Loucy (cell line): Measurements from ENCODE around the gene SSBP2.

Experiments
- EZH2phosphoT487 ChIP-seq: fragments of 200-600 bp; IDR thresholded peaks from 2 replicates; pipeline ENCODE4 v1.6.1; 2018; ENCODE audit warnings: antibody characterized with exemption, mild to moderate bottlenecking, moderate library complexity, borderline replicate concordance
- TF ChIP-seq, protein P1 (sequence below): fragments of 200-600 bp; sonication (generic); conservative IDR thresholded peaks from 2 replicates; pipeline ENCODE4 v1.5.1; 2014; ENCODE audit warnings: mild to moderate bottlenecking, antibody characterized with exemption, low read length

DNA sequence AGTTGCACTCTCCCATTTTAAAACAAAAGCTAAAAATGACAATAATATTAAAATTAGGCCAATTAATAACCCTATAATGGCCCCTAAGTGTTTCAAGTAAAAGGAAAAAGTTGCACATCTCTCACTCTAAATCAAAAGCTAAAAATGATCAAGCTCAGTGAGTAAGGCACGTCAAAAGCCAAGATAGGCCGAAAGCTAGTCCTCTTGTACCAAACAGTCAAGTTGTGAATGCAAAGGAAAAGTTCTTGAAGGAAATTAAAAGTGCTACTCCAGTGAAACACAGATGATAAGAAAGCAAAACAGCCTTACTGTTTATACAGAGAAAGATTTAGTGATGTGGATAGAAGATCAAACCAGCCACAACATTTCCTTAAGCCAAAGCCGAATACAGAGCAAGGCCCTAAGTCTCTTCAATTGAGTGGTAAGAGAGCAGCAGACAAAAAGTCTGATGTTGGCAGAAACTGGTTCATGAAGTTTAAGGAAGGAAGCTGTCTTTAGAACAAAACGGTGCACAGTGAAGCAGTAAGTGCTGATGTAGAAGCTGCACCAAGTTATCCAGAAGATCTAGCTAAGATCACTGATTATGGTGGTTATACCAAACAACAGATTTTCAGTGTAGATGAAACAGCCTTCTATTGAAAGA, 212.9 kb downstream of the SSBP2 start:
- TF ChIP-seq, protein P1, sequence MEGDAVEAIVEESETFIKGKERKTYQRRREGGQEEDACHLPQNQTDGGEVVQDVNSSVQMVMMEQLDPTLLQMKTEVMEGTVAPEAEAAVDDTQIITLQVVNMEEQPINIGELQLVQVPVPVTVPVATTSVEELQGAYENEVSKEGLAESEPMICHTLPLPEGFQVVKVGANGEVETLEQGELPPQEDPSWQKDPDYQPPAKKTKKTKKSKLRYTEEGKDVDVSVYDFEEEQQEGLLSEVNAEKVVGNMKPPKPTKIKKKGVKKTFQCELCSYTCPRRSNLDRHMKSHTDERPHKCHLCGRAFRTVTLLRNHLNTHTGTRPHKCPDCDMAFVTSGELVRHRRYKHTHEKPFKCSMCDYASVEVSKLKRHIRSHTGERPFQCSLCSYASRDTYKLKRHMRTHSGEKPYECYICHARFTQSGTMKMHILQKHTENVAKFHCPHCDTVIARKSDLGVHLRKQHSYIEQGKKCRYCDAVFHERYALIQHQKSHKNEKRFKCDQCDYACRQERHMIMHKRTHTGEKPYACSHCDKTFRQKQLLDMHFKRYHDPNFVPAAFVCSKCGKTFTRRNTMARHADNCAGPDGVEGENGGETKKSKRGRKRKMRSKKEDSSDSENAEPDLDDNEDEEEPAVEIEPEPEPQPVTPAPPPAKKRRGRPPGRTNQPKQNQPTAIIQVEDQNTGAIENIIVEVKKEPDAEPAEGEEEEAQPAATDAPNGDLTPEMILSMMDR, result no peak
- no peak for TF ChIP-seq EZH2phosphoT487
